PFSK-1 (cell line): ENCODE results near the gene SLC2A6.

Experiments used
- FOXP2 ChIP-seq: optimal IDR thresholded peaks from 2 replicates; pipeline ENCODE3; 2011; ENCODE audit warnings: borderline replicate concordance, control low read depth, inconsistent platforms; ENCODE audit not compliant: insufficient read depth; ENCODE audit errors: extremely low read length, extremely low read depth
- POLR2AphosphoS5 ChIP-seq: IDR thresholded peaks from 2 replicates; pipeline ENCODE4 v1.6.1; 2012; ENCODE audit warnings: low read depth, mild to moderate bottlenecking, control low read depth, low read length, moderate library complexity
- SIN3A ChIP-seq: IDR thresholded peaks from 2 replicates; pipeline ENCODE4 v1.6.1; 2012; ENCODE audit warnings: mild to moderate bottlenecking, low read length, moderate library complexity, borderline replicate concordance; ENCODE audit not compliant: insufficient read depth
- TAF1 ChIP-seq: IDR thresholded peaks from 2 replicates; pipeline ENCODE4 v1.6.1; 2012; ENCODE audit warnings: low read length, control low read depth, borderline replicate concordance; ENCODE audit not compliant: insufficient read depth
- TF ChIP-seq, protein P1 (sequence below), 2 experiments: IDR thresholded peaks; 2 replicates each; pipeline versions ENCODE4 v1.6.1 to v1.8.0; 2011 to 2012; ENCODE audit warnings: low read depth in 2 of 2, low read length in 2 of 2, control low read depth in 1 of 2, inconsistent platforms in 1 of 2, mild to moderate bottlenecking in 1 of 2, moderate library complexity in 1 of 2; ENCODE audit not compliant: insufficient read depth in 1 of 2

The SLC2A6 gene

DNA sequence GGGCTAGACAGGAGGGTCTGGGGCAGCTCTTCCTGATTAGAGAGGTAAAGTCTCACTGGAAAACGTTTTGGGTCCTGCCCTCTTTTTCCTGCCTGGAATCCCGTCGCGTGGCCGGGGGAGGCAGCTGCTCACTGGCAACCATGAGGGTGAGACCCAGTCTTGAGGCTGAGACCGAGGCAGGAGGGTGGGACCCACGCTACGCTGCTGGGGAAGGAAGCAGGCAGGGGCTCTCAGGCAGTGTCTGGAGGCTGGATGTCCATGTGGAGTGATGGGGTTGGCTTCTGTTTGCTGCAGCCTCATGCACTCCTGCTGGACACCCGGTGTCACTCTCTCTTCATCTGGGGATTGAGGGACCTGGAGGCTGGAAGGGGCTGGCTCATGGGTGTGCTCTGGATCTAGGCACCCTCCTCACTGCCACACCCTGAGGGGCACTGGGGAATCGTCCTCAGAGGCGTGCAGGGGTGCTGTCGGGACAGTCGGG is 11.3 kb upstream of the SLC2A6 start:
- TF ChIP-seq TAF1, result no peak
- TF ChIP-seq SIN3A, result no peak
- no peak for TF ChIP-seq FOXP2
- TF ChIP-seq, protein P1, sequence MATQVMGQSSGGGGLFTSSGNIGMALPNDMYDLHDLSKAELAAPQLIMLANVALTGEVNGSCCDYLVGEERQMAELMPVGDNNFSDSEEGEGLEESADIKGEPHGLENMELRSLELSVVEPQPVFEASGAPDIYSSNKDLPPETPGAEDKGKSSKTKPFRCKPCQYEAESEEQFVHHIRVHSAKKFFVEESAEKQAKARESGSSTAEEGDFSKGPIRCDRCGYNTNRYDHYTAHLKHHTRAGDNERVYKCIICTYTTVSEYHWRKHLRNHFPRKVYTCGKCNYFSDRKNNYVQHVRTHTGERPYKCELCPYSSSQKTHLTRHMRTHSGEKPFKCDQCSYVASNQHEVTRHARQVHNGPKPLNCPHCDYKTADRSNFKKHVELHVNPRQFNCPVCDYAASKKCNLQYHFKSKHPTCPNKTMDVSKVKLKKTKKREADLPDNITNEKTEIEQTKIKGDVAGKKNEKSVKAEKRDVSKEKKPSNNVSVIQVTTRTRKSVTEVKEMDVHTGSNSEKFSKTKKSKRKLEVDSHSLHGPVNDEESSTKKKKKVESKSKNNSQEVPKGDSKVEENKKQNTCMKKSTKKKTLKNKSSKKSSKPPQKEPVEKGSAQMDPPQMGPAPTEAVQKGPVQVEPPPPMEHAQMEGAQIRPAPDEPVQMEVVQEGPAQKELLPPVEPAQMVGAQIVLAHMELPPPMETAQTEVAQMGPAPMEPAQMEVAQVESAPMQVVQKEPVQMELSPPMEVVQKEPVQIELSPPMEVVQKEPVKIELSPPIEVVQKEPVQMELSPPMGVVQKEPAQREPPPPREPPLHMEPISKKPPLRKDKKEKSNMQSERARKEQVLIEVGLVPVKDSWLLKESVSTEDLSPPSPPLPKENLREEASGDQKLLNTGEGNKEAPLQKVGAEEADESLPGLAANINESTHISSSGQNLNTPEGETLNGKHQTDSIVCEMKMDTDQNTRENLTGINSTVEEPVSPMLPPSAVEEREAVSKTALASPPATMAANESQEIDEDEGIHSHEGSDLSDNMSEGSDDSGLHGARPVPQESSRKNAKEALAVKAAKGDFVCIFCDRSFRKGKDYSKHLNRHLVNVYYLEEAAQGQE (IDR thresholded peaks at IDR 0.05; ENCODE audit: insufficient read depth in 1 of 2, low read depth in 2 of 2, low read length in 2 of 2), result no peak
- TF ChIP-seq POLR2AphosphoS5, result no peak

DNA sequence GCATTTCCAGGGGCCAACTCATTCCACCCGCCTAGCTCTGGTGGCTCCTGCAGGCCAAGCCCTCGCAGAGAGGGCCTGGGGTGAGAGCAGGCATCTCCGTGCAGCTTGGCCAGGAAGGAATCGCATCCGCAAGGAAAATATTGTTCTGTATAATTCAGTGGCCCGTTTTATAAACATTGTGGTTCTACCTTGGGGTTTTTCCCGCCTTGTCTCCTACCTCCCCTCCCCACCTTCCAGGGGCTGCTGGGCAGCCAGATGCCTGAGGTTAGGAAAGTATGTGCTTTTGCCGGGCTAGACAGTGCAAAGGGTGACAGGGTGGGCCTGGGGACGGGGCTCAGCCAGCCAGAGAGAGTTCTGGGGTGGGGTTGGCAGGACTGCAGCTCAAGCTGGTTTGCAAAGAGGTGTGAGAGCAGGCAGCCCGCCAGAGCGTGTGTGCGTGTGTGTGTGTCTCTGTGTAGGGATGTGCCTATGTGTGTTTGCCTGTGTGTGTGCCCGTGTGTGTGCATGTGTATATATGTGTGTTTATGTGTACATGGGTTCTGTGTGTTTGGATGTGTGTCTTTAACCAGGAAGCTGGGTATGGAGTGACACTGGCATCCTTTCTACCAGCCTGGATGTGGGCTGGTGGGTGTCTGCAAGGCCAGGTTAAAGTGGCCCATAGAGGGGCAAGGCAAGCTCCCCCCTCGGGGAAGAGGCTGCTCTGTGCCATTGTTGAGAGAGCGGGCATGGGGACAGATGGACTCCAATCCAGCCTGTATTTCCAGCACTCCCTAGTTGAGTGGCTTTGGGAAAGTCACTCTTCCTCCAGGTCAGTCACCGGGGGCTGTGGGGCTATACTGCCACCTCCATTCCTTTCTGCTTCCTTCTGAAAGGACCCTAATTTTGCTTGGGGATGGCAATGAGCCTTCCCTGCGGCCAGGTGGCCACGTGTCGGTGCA is 10.6 kb upstream of the SLC2A6 start:
- TF ChIP-seq, protein P1 (IDR thresholded peaks at IDR 0.05; ENCODE audit: insufficient read depth in 1 of 2, low read depth in 2 of 2, low read length in 2 of 2), result no peak
- TF ChIP-seq SIN3A, result no peak
- TF ChIP-seq POLR2AphosphoS5, result no peak
- TF ChIP-seq FOXP2, result no peak
- TF ChIP-seq TAF1, result no peak

DNA sequence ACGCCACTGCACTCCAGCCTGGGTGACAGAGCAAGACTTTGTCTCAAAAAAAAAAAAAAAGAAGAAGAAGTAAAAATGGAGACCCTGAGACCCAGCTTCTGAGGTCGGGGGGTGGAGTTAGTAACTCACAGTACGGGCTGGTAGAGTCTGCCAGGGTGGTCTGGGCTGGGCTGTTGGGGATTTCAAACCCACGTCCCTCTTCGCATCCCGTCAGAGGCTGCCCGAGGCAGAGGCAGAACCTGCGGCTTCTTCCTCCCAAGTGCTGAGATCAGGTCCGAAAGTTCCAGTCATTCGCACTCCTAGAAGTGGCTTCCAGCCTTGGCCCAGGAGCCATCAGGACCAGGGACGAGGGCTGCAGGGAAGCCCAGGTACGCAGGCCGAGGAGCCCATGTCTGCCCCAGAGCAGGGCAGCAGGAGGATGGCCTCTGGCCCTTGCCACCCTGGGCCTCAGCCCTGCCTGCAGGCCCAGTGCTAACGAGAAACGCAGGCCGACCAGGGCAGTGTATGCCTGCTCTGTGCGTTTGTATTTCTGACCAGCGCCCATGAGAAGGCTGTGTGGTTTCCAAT is 9.9 kb upstream of the SLC2A6 start:
- TF ChIP-seq TAF1, result no peak
- no peak for TF ChIP-seq SIN3A
- TF ChIP-seq, protein P1 (IDR thresholded peaks at IDR 0.05; ENCODE audit: insufficient read depth in 1 of 2, low read depth in 2 of 2, low read length in 2 of 2), result no peak
- no peak for TF ChIP-seq POLR2AphosphoS5
- TF ChIP-seq FOXP2, result no peak

DNA sequence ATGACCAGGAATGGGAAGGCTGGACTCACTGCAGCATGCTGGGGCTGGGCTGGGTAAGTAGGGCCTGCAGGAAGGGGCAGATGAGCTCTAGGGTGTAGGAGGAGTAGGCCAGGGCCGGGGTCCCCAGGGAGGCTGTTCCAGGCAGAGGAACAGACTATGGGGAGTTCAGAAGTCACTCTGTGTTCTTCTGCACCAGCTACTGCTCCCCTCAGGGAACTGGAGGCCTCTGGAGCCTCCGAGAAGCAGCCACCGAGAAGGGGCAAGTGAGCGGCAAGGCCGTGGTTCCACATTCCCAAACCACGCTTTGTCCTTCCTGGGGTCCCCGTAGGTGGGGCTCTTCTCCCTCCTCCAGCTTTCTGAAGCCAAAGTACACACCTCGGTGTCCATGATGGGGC is 8.4 kb upstream of the SLC2A6 start:
- no peak for TF ChIP-seq POLR2AphosphoS5
- TF ChIP-seq FOXP2, result no peak
- no peak for TF ChIP-seq SIN3A
- TF ChIP-seq, protein P1 (IDR thresholded peaks at IDR 0.05; ENCODE audit: insufficient read depth in 1 of 2, low read depth in 2 of 2, low read length in 2 of 2), result no peak
- TF ChIP-seq TAF1, result no peak
